OCI-LY3 (cell line): ENCODE data around the gene BRME1.
A peak's percentile ranks its signal among the peaks of the same experiment; 100 is the strongest.

ENCODE experiments used
- H2AFZ ChIP-seq: fragments of 200-600, 300-600 bp; shearing (Covaris generic); 2 replicates; pipeline ENCODE4 v1.6.0; 2014; ENCODE audit warnings: antibody characterized with exemption, low read depth, low read length
- H3K27ac ChIP-seq: fragments of 200-600, 300-600 bp; sonication (generic); 2 replicates; pipeline ENCODE4 v1.5.1; 2014; ENCODE audit warnings: mild to moderate bottlenecking, low read length, moderate library complexity, mixed read lengths
- H3K27me3 ChIP-seq: fragments of 200-600, 300-600 bp; sonication (generic); 2 replicates; pipeline ENCODE4 v1.6.1; 2014; ENCODE audit warnings: low read depth, low read length, mixed read lengths
- H3K36me3 ChIP-seq: fragments of 200-600, 300-600 bp; sonication (generic); replicated peaks from 2 replicates; pipeline ENCODE3; 2014; ENCODE audit warnings: low read depth, low read length, mixed read lengths
- H3K4me1 ChIP-seq: fragments of 300-600, 200-600 bp; sonication (generic); 2 replicates; pipeline ENCODE4 v1.6.1; 2014; ENCODE audit warnings: low read length, mixed read lengths
- H3K4me2 ChIP-seq: fragments of 200-600, 300-600 bp; sonication (generic); 2 replicates; pipeline ENCODE4 v1.6.1; 2014; ENCODE audit warnings: low read length, mixed read lengths
- H3K4me3 ChIP-seq: fragments of 300-600, 200-600 bp; sonication (generic); 2 replicates; pipeline ENCODE4 v1.5.1; 2014; ENCODE audit warnings: antibody characterized with exemption, mild to moderate bottlenecking, low read length, moderate library complexity
- H3K79me2 ChIP-seq: fragments of 300-600, 200-600 bp; shearing (Covaris generic); 2 replicates; pipeline ENCODE4 v1.6.1; 2014; ENCODE audit warnings: mild to moderate bottlenecking, low read length, mixed read lengths
- H3K9ac ChIP-seq: fragments of 300-600, 200-600 bp; shearing (Covaris generic); 2 replicates; pipeline ENCODE4 v1.6.0; 2014; ENCODE audit warnings: mild to moderate bottlenecking, low read length, moderate library complexity
- H3K9me3 ChIP-seq: fragments of 200-600, 300-600 bp; shearing (Covaris generic); 2 replicates; pipeline ENCODE4 v1.6.1; 2014; ENCODE audit warnings: low read length, mixed read lengths; ENCODE audit not compliant: insufficient read depth
- H4K20me1 ChIP-seq: fragments of 200-600, 300-600 bp; sonication (generic); 2 replicates; pipeline ENCODE4 v1.6.1; 2016; ENCODE audit warnings: low read length, mixed read lengths; ENCODE audit not compliant: insufficient read depth
- CTCF ChIP-seq: fragments of 200-600, 300-600 bp; sonication (generic); IDR thresholded peaks from 2 replicates; pipeline ENCODE4 v1.5.1; 2014; ENCODE audit warnings: antibody characterized with exemption, low read length, low read depth
- EZH2phosphoT487 ChIP-seq: fragments of 200-600 bp; shearing (Covaris generic); IDR thresholded peaks from 2 replicates; pipeline ENCODE4 v1.6.1; 2018; ENCODE audit warnings: antibody characterized with exemption, mixed run types, low read depth

BRME1 gene

DNA sequence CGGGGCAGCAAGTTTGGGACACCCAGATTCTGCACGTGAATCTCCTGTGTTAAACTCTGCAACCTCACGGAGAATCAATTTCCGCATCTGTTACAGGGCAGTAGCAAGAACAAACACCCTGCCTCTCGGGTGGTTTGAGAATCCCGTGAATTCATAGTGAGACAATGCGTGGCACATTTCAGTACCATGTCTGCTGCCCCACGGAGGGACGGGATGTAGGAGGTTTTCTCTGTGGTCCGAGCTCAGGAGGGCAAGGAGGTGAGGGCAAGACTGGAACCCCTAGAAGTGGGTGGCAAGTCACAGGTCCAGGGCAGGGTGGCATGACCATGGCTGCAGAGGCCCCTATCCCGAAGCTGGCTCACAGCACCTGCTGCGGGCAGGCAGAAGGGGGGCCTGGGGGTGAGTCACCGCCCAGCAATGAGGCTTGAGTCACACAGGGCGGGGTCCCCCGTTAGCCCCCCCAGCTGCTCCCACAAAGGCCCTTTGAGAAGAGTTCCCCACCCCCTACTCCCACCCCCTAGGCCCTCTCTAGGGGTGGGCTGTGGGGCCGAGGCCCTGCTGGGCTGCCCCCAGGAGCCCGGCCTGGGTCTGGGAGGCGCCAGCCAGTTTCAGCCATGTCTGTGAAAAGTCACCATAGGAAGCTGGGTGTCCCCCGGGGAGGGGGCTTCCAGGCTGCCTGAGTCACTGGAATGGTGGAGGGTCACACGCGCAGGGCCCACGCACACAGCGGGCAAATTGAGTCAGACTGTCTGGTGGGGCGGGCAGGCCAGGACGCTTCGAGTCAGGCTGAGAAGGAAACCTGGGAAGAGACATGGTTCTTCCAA is 54.8 kb downstream of the BRME1 start:
- Histone ChIP-seq H3K27me3 (no peaks in the 10 kb centered on the region), H3K79me2 (no peaks in the 10 kb centered on the region), H4K20me1 (no peaks in the 10 kb centered on the region), H3K9me3 (no peaks in the 10 kb centered on the region), H3K4me2 (peak overlapping the region; percentile 75), H3K9ac (no peak overlapping the region), H3K36me3 (no peaks in the 10 kb centered on the region), H2AFZ (peak overlapping the region; percentile 39; the same call in 1 of the 2 replicates), H3K4me1 (peaks cover 26% of the 10 kb centered on the region), H3K27ac (no peak overlapping the region), H3K4me3 (peak overlapping the region; percentile 72)
- TF ChIP-seq EZH2phosphoT487 (no peak), CTCF (no peak)

- Histone ChIP-seq H2AFZ (peak overlapping the region; percentile 39; the same call in 1 of the 2 replicates), H3K4me2 (peak overlapping the region; percentile 75), H3K9me3 (no peaks in the 10 kb centered on the region), H3K9ac (peak overlapping the region; percentile 22; the same call in 1 of the 2 replicates), H3K79me2 (no peaks in the 10 kb centered on the region), H3K27ac (no peak overlapping the region), H3K4me3 (peak overlapping the region; percentile 72), H3K27me3 (no peaks in the 10 kb centered on the region), H3K4me1 (peaks cover 27% of the 10 kb centered on the region), H4K20me1 (no peaks in the 10 kb centered on the region), H3K36me3 (no peaks in the 10 kb centered on the region)
- TF ChIP-seq CTCF (no peak), EZH2phosphoT487 (no peak)
Measured at GRCh38 chr19:13849991-13850909, 55.7 kb downstream of the BRME1 start.

- no peaks in the 10 kb centered on the region for H3K36me3 ChIP-seq
- no peaks in the 10 kb centered on the region for H4K20me1 ChIP-seq
- H2AFZ ChIP-seq: no peak overlapping the region
- no peak overlapping the region for H3K4me3 ChIP-seq
- no peak overlapping the region for H3K4me2 ChIP-seq
- no peaks in the 10 kb centered on the region for H3K9me3 ChIP-seq
- H3K27me3 ChIP-seq: no peaks in the 10 kb centered on the region
- TF ChIP-seq CTCF (no peak), EZH2phosphoT487 (no peak)
- H3K9ac ChIP-seq: no peak overlapping the region
- H3K4me1 ChIP-seq: peaks cover 30% of the 10 kb centered on the region
- no peaks in the 10 kb centered on the region for H3K79me2 ChIP-seq
- H3K27ac ChIP-seq: no peak overlapping the region
Measured at GRCh38 chr19:13848798-13849676, 56.9 kb downstream of the BRME1 start.
